ENCODE data around the gene NFU1.
A peak's percentile ranks its signal among the peaks of the same experiment; 100 is the strongest.
"Not testable (repeated sequence)": the region's sequence is repeated elsewhere in the genome, so short reads cannot be mapped to it uniquely, and the experiment has no call there.

NFU1 gene

GRCh38 chr2:69449906-69450305 is 12.7 kb upstream of the NFU1 start:
- no peak for DNase-seq

GRCh38 chr2:69443673-69444072 is 6.4 kb upstream of the NFU1 start:
- not testable (repeated sequence) for DNase-seq

GRCh38 chr2:69439499-69439898 is 2.3 kb upstream of the NFU1 start:
- not testable (repeated sequence) for DNase-seq

GRCh38 chr2:69438580-69438979 is 1.3 kb upstream of the NFU1 start:
- DNase-seq = no peak

GRCh38 chr2:69437751-69438154 is 518 bp upstream of the NFU1 start:
- DNase-seq = no peak

GRCh38 chr2:69436596-69436937 is 668 bp downstream of the NFU1 start:
- no peak for DNase-seq

- DNase-seq = no peak
Measured at GRCh38 chr2:69434753-69435152, 2.5 kb downstream of the NFU1 start.

GRCh38 chr2:69429491-69430183 is 7.6 kb downstream of the NFU1 start:
- no peak for DNase-seq

- no peak for DNase-seq
Measured at GRCh38 chr2:69428981-69429380, 8.3 kb downstream of the NFU1 start.

- no peak for DNase-seq
Measured at GRCh38 chr2:69424419-69424818, 12.8 kb downstream of the NFU1 start.

- no peak for DNase-seq
Measured at GRCh38 chr2:69422198-69422597, 15.0 kb downstream of the NFU1 start.

- DNase-seq = not testable (repeated sequence)
Measured at GRCh38 chr2:69419111-69419510, 18.1 kb downstream of the NFU1 start.

- DNase-seq = no peak
Measured at GRCh38 chr2:69416147-69416546, 21.1 kb downstream of the NFU1 start.

GRCh38 chr2:69411120-69411519 is 26.1 kb downstream of the NFU1 start:
- no peak for DNase-seq

GRCh38 chr2:69405306-69405705 is 31.9 kb downstream of the NFU1 start:
- no peak for DNase-seq

GRCh38 chr2:69400121-69400520 is 37.1 kb downstream of the NFU1 start:
- DNase-seq = no peak

- DNase-seq = no peak
Measured at GRCh38 chr2:69397234-69397633, 40.0 kb downstream of the NFU1 start.

GRCh38 chr2:69395866-69396265 is 41.4 kb downstream of the NFU1 start:
- no peak for DNase-seq

- DNase-seq = no peak
Measured at GRCh38 chr2:69393963-69394362, 43.3 kb downstream of the NFU1 start.

- DNase-seq = no peak
Measured at GRCh38 chr2:69390471-69390870, 46.8 kb downstream of the NFU1 start.

GRCh38 chr2:69390001-69390400 is 47.2 kb downstream of the NFU1 start:
- DNase-seq = no peak

GRCh38 chr2:69389271-69389670 is 48.0 kb downstream of the NFU1 start:
- no peak for DNase-seq

GRCh38 chr2:69387770-69388481 is 49.3 kb downstream of the NFU1 start:
- no peak for DNase-seq

- peak; percentile 82 for DNase-seq
Measured at GRCh38 chr2:69386789-69387734, 50.2 kb downstream of the NFU1 start, which contains the start of gene GFPT1. TSS of gene GFPT1 (minus strand) at chr2:69387227. CDS start at chr2:69387071, 156 bp downstream.
